ENCODE results near the gene ERC2.

DNA sequence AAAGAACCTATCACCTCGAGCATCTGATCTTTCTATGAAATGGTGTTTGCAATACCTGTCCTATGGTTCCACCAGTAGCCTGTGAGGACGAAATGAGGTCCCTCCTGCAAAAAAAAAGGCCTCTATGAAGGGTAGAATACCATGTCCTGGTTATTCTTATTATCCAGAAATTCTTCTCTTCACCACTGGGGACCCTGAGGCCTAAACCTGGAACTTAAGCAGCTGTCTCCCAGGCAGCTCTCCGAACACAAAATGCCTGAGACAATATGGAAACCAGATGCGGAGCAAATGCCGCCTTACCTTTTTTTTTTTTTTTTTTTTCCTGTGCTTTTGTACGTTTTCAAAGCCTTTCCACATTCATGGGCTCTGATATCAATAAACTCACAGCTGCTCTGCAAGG, 919.1 kb downstream of the ERC2 start:
- peak; percentile 36; the same call in 1 of the 2 replicates for TF ChIP-seq CTCF (conservative IDR thresholded peaks at IDR 0.05; ENCODE audit: low read depth, low read length)
- TF ChIP-seq EZH2 (IDR thresholded peaks at IDR 0.05; ENCODE audit: low read length, unreplicated experiment) = no peak
- no peak for TF ChIP-seq EZH2phosphoT487 (IDR thresholded peaks at IDR 0.05; ENCODE audit: borderline replicate concordance, low read length)

Data from PC-3 (cell line).